Activated naive CD4-positive, alpha-beta T cell treated with anti-CD3 and anti-CD28 coated beads, Interleukin-2, amount 50 U/mL, for 24 hours (primary cell): ENCODE measurements around the gene ATXN2L.
"Not testable (repeated sequence)": the region's sequence is repeated elsewhere in the genome, so short reads cannot be mapped to it uniquely, and the experiment has no call there.

Experiments
- H3K27ac Mint-ChIP-seq: one replicate; pipeline ENCODE4 v1.8.0; 2021; ENCODE audit warnings: mild to moderate bottlenecking, mixed read lengths
- H3K27me3 Mint-ChIP-seq: one replicate; pipeline ENCODE4 v1.8.0; 2021; ENCODE audit warnings: mixed read lengths
- H3K36me3 Mint-ChIP-seq: one replicate; pipeline ENCODE4 v1.8.0; 2021; ENCODE audit warnings: mixed read lengths
- H3K4me1 Mint-ChIP-seq: one replicate; pipeline ENCODE4 v1.8.0; 2021; ENCODE audit warnings: mixed read lengths
- H3K4me3 Mint-ChIP-seq: one replicate; pipeline ENCODE4 v1.8.0; 2021; ENCODE audit warnings: mild to moderate bottlenecking, mixed read lengths
- H3K9me3 Mint-ChIP-seq: one replicate; pipeline ENCODE4 v1.8.0; 2021; ENCODE audit warnings: mixed read lengths

The ATXN2L gene

DNA sequence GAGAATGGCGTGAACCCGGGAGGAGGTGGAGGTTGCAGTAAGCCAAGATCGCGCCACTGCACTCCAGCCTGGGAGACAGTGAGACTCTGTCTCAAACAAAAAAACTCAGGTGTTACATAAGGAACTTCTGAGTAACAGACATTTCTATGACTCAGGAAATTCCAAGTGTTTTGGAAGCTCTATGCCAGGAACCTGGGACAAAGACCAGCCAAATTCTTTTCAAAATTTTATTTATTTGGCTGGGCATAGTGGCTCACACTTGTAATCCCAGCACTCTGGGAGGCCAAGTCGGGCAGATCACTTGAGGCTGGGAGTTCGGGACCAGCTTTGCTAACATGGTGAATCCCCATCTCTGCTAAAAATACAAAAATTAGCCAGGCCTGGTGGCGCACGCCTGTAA lies 35.6 kb downstream of the ATXN2L start:
- Mint-ChIP-seq H3K27ac (no peak overlapping the region), H3K36me3 (peaks cover 1% of the 10 kb centered on the region), H3K4me3 (no peak overlapping the region)

DNA sequence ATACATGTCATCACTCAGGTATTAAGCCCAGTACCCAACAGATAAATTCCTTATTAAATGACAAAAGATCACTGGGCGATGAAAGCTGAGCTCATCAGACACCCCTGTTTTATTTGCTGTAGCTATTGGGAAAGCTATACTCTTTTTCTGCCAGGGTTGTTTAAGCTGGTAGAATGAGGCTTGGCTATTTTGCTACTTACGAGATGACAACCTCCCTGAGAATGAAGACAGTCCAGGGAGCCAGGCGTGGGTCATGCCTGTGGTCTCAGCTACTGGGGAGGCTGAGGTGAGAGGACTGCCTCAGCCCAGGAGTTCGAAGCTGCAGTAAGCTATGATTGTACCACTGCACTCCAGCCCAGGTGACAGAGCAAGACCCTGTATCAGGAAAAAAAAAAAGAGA lies 36.5 kb downstream of the ATXN2L start:
- no peak overlapping the region for H3K27ac Mint-ChIP-seq
- peaks cover 8% of the 10 kb centered on the region for H3K4me1 Mint-ChIP-seq

More for the DNA sequence above, 35.6 kb downstream of the ATXN2L start:
- Mint-ChIP-seq H3K9me3 (no peaks in the 10 kb centered on the region), H3K4me1 (peaks cover 8% of the 10 kb centered on the region), H3K27me3 (no peaks in the 10 kb centered on the region)

DNA sequence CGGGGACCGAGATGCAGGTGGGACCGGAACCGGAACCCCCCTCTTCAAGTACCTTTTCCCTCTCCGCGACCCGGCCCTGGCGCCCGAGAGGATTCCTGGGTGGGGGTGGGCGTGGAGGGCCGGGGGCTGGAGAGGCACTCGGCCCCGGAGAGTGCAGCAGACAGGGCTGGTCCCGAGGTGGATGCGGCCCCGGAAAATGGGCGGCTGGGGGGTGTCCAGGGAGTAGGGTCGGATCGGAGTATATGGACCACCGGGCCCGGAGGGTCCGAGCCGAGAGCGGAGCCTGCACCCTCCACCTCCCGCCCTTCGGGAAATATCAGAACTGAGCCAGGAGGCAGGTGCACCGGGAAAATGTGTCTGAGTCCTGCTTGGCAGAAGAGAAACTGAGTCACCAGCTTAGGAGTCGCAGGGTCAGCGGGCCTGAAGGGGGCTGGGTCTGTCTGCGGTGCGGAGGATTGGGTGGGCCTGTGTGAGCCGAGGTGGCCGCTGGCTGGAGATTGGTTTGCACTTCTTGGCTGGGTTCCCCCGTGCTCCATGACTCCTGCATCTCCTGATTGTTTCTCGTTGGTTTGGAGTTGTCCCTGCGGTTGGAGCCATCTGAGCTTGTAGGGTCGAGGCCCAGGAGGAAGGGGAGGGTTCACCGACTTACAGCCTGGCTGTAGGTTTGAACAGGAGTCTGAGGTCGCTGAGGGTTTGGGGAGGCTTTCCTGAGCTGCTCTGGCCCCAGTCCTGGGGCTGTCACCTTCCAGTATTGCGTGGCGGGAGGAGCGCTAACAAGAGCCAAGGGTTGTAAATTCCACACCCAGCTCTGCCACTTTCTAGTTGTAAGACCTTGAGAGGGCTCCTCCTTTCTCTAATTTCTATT lies 41.4 kb downstream of the ATXN2L start:
- H3K27me3 Mint-ChIP-seq = no peaks in the 10 kb centered on the region
- H3K27ac Mint-ChIP-seq = peak overlapping the region; percentile 99
- peak overlapping the region; percentile 98 for H3K4me3 Mint-ChIP-seq
- peaks cover 18% of the 10 kb centered on the region for H3K4me1 Mint-ChIP-seq
- no peaks in the 10 kb centered on the region for H3K9me3 Mint-ChIP-seq
- peaks cover 1% of the 10 kb centered on the region for H3K36me3 Mint-ChIP-seq

More for the DNA sequence above, 36.5 kb downstream of the ATXN2L start:
- Mint-ChIP-seq H3K27me3 (no peaks in the 10 kb centered on the region), H3K9me3 (no peaks in the 10 kb centered on the region), H3K36me3 (peaks cover 1% of the 10 kb centered on the region), H3K4me3 (no peak overlapping the region)

DNA sequence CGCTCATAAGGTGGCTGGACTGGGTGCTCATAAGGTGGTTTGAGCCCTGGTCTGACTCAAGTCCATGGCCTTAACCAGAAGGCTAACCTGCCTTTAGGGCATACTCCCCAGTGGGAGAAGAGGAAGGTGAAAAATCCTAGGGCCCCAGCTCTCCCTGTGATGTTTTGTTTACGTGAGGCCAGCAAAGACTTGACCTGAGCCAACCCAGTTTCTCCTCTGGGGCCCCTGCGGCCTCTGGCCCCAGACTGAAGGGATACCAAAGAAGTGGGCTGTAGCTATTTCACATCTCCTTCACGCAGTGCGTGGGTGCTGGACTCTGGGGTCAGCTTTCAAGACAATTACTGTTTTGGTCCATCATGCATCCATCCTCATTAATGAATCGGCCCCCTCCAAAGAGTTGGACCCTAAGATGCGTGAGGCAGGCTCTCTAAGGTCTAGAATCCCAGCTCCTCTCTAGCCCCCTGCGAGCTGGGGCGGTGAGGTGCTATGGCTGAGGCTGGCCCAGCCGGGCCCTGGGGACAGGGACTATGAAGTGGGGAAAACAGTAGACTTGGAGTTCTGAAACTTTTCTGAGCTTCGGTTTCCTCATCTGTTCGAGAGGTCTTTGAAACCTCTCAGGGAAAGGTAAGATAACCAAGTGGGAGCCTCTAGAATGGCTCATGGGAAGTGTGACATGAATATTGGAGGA lies 42.3 kb downstream of the ATXN2L start:
- H3K9me3 Mint-ChIP-seq = no peaks in the 10 kb centered on the region
- H3K4me1 Mint-ChIP-seq = peaks cover 18% of the 10 kb centered on the region
- H3K4me3 Mint-ChIP-seq = peak overlapping the region; percentile 98
- H3K27ac Mint-ChIP-seq = peak overlapping the region; percentile 74
- peaks cover 1% of the 10 kb centered on the region for H3K36me3 Mint-ChIP-seq
- no peaks in the 10 kb centered on the region for H3K27me3 Mint-ChIP-seq

DNA sequence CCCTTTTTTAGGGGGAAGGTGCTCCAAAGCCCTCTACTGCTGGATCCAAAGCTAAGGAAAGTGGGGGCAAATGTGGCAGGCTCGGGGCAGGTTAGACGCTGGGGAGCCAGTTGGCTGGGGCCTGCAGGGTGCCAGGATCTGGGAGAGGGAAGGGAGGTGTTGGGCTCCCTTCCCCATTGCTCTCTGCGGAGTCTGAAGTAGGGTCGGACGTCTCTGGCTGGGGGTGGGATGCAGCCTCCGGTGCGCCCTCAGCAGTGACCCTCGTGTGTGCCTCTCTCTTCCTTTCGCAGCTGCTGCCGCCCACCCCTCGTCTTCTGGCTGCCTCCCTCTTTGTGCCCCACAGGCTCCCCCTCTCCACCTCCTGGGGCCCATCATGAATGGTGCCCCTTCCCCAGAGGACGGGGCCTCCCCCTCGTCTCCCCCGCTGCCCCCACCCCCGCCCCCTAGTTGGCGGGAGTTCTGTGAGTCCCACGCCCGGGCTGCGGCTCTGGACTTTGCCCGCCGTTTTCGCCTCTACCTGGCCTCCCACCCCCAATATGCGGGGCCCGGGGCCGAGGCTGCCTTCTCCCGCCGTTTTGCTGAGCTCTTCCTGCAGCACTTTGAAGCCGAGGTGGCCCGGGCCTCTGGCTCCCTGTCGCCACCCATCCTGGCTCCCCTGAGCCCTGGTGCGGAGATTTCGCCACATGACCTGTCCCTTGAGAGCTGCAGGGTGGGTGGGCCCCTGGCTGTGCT lies 43.1 kb downstream of the ATXN2L start:
- no peaks in the 10 kb centered on the region for H3K9me3 Mint-ChIP-seq
- H3K4me1 Mint-ChIP-seq = peaks cover 18% of the 10 kb centered on the region
- no peak overlapping the region for H3K4me3 Mint-ChIP-seq
- no peaks in the 10 kb centered on the region for H3K27me3 Mint-ChIP-seq
- H3K27ac Mint-ChIP-seq = peak overlapping the region; percentile 77
- H3K36me3 Mint-ChIP-seq = peaks cover 1% of the 10 kb centered on the region

DNA sequence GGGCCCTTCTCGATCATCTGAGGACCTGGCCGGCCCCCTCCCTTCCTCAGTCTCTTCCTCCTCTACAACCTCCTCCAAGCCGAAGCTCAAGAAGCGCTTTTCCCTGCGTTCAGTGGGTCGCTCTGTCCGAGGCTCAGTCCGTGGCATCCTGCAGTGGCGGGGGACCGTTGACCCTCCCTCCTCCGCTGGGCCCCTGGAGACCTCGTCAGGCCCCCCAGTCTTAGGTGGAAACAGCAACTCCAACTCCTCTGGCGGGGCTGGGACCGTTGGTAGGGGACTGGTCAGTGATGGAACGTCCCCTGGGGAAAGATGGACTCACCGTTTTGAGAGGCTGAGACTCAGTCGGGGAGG lies 43.6 kb downstream of the ATXN2L start:
- Mint-ChIP-seq H3K36me3 (peaks cover 1% of the 10 kb centered on the region), H3K27me3 (no peaks in the 10 kb centered on the region), H3K27ac (no peak overlapping the region), H3K4me1 (peaks cover 18% of the 10 kb centered on the region), H3K9me3 (no peaks in the 10 kb centered on the region), H3K4me3 (no peak overlapping the region)

DNA sequence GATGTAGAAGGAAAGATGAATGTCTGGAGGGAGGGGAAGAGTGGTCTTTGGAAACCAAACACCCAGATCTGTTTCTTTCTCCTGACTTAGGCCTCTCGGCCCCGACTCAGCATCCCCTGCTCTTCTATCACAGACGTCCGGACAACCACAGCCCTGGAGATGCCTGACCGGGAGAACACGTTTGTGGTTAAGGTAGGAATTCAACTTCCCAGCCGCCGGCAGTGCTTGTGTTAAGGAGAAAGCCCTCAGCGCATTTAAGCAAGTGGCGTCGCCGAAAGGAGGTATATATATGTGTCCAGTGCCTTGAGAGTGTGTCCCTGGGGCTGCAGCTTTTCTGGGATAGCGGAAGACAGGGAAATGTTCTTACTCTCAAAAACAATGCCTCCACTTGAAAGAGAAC lies 44.4 kb downstream of the ATXN2L start:
- no peak overlapping the region for H3K4me3 Mint-ChIP-seq
- H3K27me3 Mint-ChIP-seq = no peaks in the 10 kb centered on the region
- H3K27ac Mint-ChIP-seq = no peak overlapping the region
- peaks cover 14% of the 10 kb centered on the region for H3K4me1 Mint-ChIP-seq
- H3K9me3 Mint-ChIP-seq = no peaks in the 10 kb centered on the region
- peaks cover 1% of the 10 kb centered on the region for H3K36me3 Mint-ChIP-seq

DNA sequence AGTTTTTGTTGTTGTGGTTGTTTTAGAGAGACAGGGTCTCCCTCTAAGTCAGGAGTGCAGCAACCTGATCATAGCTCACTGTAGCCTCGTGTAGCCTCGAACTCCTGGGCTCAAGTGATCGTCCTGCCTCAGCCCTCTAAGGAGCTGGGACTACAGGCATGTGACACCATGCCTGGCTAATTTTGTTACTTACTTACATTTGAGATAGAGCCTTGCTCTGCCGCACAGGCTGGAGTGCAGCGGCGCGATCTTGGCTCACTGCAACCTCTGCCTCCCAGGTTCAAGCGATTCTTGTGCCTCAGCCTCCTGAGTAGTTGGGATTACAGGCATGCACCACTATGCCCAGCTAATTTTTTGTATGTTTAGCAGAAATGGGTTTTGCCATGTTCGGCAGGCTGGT lies 44.8 kb downstream of the ATXN2L start:
- not testable (repeated sequence) for H3K36me3 Mint-ChIP-seq, H3K27ac Mint-ChIP-seq, H3K4me3 Mint-ChIP-seq, H3K9me3 Mint-ChIP-seq, H3K27me3 Mint-ChIP-seq
- H3K4me1 Mint-ChIP-seq = peaks cover 14% of the 10 kb centered on the region

DNA sequence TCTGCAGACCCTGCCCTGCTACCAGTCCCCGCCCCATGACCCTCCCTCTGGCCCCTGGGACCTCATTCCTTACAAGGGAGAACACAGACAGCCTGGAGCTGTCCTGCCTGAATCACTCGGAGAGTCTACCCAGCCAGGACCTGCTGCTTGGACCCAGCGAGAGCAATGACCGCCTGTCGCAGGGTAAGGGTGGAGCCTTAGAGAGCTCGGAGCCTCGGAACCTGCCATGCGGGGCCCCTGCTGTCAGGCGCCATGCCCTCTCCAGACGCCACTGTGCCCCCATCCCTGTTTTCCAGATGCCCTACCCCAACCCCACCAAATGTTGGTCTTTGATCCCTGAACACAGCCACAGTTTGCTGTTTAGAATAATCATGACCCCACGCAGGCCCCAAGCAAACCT lies 46.4 kb downstream of the ATXN2L start:
- H3K4me1 Mint-ChIP-seq = peaks cover 10% of the 10 kb centered on the region
- no peak overlapping the region for H3K27ac Mint-ChIP-seq
- H3K36me3 Mint-ChIP-seq = no peaks in the 10 kb centered on the region
- H3K9me3 Mint-ChIP-seq = no peaks in the 10 kb centered on the region
- no peak overlapping the region for H3K4me3 Mint-ChIP-seq
- no peaks in the 10 kb centered on the region for H3K27me3 Mint-ChIP-seq

DNA sequence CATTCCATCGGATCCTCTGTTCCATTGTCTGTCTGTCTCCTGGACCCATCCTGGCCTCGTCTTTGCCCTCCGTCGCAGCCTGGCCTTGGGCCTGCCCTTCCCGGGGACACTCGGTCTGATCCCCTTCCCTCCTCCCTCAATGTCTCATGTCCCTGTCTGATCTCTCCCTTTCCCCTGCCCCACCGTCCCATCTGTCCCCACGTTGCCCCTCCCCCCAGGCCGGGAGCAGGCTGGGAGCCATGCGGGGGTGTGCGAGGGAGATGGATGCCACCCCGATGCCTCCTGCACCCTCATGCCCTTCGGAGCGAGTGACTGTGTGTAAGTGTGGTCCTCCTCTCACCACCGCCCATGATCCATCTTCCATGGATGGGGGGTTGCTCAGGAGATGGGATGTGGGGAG lies 50.2 kb downstream of the ATXN2L start:
- H3K4me3 Mint-ChIP-seq = no peak overlapping the region
- no peaks in the 10 kb centered on the region for H3K36me3 Mint-ChIP-seq

DNA sequence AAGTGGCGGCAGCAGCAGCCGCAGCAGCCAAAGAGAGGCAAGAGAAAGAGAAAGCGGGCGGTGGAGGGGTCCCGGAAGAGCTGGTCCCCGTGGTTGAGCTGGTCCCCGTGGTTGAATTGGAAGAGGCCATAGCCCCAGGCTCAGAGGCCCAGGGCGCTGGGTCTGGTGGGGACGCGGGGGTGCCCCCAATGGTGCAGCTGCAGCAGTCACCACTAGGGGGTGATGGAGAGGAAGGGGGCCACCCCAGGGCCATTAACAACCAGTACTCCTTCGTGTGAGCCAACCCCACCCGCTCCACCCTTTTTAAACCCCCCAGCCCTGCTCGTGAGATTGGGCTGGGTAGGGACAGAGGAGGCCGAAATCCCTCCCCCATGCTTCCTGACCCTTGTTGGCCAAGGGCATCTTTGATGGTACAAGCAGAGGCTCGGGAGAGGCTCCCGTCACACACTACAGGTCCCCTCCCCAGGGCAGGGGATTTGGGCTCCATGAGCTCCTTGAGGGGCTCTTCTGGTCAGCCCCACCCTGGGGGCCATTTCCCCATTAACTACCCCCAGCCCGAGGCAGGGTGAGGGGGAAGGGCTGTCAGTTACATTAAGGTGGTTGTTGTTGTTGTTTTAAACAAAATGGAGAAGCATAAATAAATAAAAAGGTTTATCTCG lies 50.9 kb downstream of the ATXN2L start:
- Mint-ChIP-seq H3K4me1 (no peaks in the 10 kb centered on the region), H3K36me3 (no peaks in the 10 kb centered on the region), H3K9me3 (no peaks in the 10 kb centered on the region), H3K4me3 (no peak overlapping the region), H3K27me3 (no peaks in the 10 kb centered on the region), H3K27ac (no peak overlapping the region)

More for the DNA sequence above, 50.2 kb downstream of the ATXN2L start:
- H3K27me3 Mint-ChIP-seq = no peaks in the 10 kb centered on the region
- no peaks in the 10 kb centered on the region for H3K9me3 Mint-ChIP-seq
- H3K4me1 Mint-ChIP-seq = no peaks in the 10 kb centered on the region
- H3K27ac Mint-ChIP-seq = no peak overlapping the region

DNA sequence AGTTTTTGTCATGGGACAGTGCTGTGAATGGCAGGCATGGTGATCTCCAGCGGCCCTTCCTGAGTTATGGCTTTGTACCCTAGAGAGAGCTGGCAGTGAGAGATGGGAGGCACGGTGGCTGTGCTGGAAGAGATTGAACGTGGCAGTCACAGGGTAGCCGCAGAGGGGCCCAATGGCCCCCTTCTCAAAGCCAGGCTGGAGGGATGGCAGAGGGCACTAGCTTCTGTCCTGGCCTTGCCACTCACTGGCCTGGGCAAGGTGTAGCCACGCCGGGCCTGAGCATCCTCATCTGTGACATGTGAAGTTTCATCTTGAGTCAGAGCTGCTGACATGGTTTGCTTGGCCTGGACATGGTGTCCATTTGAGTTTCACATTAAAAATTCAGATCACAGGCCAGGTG lies 51.6 kb downstream of the ATXN2L start:
- no peak overlapping the region for H3K27ac Mint-ChIP-seq
- H3K4me3 Mint-ChIP-seq = no peak overlapping the region
- no peaks in the 10 kb centered on the region for H3K27me3 Mint-ChIP-seq
- no peaks in the 10 kb centered on the region for H3K4me1 Mint-ChIP-seq
- H3K36me3 Mint-ChIP-seq = no peaks in the 10 kb centered on the region
- no peaks in the 10 kb centered on the region for H3K9me3 Mint-ChIP-seq

DNA sequence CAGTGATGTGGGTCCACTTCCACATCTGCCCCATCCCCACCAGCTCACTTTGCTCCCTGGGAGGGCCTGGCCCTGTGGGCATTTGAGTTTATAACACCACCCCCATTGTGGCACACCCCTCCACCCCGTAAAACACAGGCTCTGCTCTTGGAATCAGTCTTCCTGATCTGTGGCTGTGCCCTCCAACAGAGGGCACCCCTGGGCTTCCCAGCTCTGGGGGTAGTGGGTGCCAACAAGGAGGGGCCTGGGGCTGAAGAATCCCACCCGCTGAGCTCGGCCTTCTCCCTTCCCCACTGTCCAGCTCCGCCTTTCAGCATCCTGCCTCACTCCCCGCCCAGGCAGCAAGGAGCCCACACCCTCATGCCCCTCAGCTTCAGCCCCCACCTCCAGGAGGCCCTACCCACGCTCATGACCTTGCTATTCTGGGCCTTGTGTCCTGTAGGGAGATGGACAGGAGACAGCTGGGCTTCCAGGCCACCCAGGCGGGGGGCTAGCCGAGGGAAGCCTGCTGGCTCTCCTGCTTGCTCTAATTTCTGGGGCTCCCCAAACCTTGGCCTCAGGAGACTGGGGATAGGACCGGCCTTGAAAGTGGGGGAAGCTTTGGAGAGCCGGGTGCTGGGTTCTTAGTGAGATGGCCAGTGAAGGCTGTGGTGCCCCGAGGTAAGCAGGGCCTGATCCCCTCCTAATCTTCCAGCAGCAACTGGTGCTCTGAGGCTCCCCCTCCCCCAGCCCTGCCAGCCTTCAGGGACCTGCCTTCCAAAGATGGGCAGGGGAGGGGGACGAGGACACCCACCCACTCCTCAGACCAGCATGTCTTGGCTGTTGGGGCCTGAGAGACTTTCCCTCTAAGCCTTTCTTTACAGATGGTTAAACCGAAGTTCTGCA lies 52.6 kb downstream of the ATXN2L start:
- H3K4me3 Mint-ChIP-seq = no peak overlapping the region
- no peak overlapping the region for H3K27ac Mint-ChIP-seq
- H3K9me3 Mint-ChIP-seq = no peaks in the 10 kb centered on the region
- no peaks in the 10 kb centered on the region for H3K27me3 Mint-ChIP-seq
- H3K4me1 Mint-ChIP-seq = no peaks in the 10 kb centered on the region
- H3K36me3 Mint-ChIP-seq = no peaks in the 10 kb centered on the region

DNA sequence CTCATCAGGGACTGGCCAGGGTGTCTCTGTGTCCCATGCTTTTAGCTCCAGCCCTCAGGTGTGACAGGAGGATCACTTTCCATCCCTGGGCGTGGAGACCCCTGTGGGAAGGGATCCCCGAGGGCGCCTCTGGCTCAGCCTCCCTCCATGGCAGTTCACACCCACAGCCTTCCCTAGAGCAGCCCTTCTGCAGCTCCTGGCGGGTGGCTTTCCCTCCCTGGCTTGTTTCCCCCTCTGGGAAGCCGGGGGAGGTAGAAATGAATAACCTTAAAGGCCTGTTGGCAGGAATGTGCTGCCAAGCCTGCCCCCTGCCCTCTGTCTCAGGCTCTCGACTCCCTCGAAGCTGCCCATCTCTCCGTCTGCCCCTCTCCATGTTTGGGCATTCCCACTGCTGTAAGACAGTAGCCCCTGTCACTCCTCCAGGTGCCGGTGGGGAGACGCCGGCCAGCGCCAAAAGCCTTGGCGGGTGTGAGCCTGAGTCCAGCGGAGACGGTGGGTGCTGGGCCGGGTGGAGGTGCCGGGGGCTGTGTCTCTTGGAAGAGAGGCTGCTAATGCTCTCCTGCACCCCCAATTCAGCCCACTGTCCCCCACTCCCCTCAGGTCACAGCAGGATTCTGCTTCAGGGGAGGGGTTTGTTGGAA lies 53.3 kb downstream of the ATXN2L start:
- no peak overlapping the region for H3K4me3 Mint-ChIP-seq
- H3K4me1 Mint-ChIP-seq = peaks cover 5% of the 10 kb centered on the region
- H3K9me3 Mint-ChIP-seq = no peaks in the 10 kb centered on the region
- H3K27me3 Mint-ChIP-seq = peaks cover 4% of the 10 kb centered on the region
- H3K36me3 Mint-ChIP-seq = no peaks in the 10 kb centered on the region
- H3K27ac Mint-ChIP-seq = no peak overlapping the region
